HG02852 (cell line): ENCODE measurements around the gene GINS1.
"Not testable (repeated sequence)": the region's sequence is repeated elsewhere in the genome, so short reads cannot be mapped to it uniquely, and the experiment has no call there.

Experiments
- ATAC-seq: cut with Tn5 transposase; IDR thresholded peaks from one replicate; pipeline ENCODE4 v1.9.1; 2021; ENCODE audit warnings: mild to moderate bottlenecking, moderate library complexity; ENCODE audit not compliant: unreplicated experiment

The GINS1 gene

DNA sequence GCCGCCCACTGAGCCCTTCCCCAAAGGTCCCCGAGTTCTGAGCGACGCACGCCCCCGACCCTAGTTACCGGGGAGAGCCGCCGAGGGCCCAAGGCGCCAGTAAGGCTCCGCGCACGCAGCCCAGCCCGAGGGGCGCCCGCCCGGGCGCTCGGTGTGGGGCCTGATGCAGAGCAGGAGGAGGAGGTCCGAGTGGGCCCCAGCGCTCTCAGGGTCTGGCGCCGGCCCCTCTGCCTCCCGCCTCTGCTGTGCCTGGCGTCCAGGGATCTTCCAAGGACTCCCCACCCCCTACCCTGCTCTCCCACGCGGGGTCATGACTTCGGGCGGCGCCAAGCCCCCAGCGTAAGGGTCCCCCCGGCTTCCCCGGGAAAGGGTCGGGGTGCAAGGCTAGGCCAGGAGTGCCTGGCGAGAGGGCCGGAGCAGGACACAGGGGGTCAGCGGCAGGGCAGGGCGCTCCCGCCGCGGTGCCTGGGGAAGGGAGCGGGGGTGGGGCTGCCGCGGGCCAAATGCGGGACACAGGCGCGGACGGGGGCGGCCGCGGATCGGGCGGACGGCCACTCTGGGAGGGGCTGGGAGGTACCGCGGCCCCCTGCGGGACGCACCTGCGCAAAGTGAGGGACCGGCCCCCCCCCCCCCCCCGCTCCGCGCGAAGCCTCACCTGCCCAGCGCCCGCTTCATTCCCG, 17.5 kb upstream of the GINS1 start:
- ATAC-seq = peak; percentile 27

DNA sequence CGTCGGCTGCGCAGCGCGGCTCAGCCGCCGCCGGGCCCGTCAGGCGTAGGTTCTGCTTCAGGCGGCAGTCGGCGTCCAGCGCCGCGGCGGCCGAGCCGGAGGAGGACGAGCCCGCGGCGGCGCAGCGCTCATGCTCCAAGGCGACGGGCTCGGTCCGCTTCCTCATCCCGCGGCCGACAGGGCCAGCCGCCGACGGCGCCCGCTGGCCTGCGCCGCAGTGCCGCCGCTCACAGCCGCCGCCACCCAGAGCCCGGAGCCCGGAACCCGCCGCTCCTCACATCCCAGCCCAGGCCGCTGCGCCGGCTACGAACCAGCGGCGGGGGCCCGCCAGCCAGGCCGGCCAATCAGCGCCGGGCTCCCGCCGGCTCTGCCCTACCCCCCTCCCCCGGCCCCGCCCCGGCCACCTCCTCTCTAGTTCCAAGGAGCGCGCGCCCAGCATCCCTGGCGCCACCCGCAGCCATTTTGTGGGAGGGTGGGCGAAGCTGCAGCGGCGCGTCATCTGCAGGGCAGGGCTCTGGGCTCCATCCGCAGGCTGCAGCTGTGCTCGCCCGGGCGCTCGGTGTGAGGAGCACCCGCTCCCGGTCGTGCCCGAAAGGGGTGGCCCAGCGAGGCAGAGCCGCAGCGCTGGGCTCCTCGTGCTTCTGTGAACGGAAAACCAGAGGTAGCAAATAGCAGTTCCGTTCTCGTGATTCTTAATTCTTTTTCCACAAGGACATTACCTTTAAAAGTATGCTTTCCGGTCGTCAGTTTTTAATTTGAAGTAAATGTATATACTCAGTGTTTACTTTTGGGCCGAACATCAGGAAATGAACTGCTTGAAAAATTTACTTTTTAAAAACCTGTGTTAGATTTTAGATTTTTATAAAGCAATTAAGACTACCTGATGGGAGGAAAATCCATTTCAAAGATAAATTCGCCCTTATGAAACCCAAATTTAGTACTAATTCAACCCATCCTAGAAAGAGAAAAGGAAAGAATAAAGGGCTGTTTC, 16.6 kb upstream of the GINS1 start, which contains the start of gene ABHD12:
ABHD12 (minus strand) TSS at position 298 of the 991 bp plus-strand sequence; CDS start at position 166, 132 bp downstream.
- peak; percentile 88 for ATAC-seq

DNA sequence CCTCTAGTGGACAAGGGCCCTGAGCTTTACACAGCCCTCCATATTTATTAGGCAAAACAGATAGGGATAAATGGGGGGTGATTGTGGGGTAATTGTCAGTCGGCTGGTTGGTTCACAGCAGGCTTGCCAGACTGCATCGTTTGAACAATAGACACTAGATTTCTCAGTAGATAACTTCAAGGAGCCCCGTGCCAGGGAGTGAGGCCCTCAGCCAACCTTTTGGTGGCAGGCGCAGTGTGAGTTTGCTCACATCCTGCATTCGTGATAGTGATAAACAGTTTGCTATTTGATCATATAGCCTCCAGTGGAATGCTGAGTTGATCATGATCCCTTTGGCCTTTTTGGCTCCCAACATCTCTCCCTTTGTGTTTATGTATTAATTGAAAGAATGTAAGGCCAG, 13.2 kb upstream of the GINS1 start:
- ATAC-seq = no peak

DNA sequence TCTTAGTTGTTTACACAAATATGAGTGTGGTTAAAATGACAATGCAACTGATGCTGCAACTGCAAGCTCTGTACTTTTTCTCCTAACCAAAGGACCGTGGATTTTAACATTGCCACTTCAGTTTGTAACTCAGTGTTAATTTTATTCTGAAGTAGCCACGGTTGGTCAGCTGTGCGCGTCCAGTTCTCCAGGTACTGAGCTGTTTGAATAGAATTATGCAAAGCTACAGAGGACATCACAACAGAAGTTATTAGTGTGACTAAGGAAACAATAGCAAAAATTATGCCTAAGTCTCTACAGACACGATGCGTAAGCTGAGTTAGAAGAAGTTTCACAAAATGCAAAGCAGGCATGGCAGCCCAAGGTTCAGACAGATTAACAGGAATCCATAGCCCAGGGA, 12.5 kb upstream of the GINS1 start:
- no peak for ATAC-seq

DNA sequence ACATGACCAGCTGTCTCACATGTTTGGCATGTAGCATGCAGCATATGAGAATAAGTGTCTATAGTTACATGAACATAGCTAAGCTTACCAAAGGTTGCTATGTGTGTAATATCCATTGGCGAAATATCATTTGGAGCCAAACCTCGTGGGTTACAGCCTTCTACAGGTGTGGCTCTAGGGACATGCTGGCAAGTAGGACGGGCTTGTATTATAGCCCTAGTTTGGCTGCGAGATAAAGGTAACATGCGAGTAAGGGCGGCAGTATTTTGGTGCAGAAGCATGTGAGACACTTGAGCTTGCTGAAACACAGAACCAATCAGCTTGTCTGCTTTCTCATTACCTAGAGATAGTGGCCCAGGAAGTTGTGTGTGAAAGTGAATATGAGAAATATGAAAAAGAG, 10.4 kb upstream of the GINS1 start:
- ATAC-seq = no peak

DNA sequence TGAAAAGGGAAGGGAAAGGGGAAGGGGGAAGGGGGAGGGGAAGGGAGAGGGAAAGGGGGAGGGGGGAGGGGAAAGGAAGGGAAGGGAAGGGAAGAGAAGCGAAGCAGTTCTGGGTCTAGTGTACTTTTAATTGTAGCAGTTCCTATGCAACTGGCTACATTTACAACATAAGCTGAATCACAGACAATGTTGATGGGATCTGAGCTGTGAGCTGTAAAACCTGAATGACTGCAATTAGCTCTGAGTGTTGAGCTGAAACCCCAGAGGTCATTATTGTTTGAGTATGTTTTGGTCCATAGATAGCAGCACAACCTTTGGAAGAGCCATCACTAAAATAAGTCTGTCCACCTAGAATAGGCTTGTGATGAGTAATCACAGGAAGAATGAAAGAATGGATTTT, 9.7 kb upstream of the GINS1 start:
- no peak for ATAC-seq

DNA sequence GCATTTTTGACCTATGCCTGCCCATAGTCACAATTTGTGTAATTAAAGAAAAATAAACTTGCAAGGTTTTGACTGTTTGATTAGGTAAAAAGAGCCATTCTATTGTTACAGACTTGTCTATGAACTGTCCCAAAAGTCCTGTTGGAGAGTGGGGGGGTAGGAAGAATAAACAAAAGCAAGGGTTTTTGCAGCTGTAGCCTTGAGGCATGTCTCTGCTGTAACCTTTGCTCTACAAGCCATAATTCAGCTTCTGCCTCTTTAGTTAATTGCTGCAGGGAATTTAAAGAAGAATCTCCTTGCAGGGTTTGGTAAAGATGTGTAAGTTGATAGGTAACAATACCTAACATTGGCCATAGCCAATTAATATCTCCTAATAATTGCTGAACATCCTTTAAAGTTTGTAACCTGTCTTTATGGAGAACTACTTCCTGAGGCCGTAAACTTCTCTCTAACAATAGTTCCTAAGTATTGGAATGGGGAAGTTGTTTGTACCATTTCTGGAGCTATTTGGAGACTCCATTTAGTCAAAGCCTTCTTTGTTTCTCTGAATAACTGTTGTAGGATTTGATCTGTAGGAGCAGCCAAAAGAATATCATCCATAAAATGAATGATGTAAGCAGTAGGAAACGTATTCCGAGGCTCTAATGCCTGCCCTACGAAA, 9.0 kb upstream of the GINS1 start:
- ATAC-seq = no peak

DNA sequence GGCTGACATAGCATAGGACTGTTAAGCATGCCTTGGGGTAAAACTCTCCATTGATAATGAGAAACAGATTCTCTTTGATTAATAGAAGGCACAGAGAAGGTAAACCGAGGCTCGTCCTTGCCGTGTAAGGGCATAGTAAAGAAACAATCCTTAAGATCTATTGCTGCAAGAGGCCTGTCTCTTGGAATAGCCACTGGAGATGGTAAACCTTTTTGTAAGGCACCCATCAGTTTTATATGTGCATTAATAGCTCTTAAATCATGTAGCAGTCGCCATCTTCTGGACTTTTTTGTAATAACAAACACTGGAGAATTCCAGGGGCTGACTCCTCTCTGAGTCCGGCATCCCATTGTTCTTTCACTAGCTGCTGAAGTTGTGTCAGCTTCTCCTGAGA, 8.4 kb upstream of the GINS1 start:
- ATAC-seq = no peak

DNA sequence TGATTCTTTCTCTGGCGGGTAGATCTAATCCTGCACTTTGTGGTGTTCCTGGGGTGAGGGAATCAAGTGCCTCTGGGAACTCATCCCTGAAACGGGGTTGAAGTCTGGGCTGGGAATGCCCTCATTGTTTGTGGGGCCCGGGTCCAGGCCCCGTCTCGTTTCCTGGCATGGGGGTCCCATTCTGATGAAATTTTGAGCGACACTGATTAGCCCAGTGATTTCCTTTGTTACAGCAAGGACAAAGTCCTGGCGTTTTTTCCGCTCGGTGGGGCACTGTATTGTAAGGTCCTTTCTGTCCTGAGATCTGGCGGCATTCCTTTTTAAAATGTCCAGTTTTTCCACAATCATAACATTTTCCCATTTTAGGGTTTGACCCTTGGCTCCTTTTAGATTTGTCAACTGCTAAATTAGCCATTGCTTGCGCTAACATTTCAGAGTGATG, 7.2 kb upstream of the GINS1 start:
- ATAC-seq = not testable (repeated sequence)

DNA sequence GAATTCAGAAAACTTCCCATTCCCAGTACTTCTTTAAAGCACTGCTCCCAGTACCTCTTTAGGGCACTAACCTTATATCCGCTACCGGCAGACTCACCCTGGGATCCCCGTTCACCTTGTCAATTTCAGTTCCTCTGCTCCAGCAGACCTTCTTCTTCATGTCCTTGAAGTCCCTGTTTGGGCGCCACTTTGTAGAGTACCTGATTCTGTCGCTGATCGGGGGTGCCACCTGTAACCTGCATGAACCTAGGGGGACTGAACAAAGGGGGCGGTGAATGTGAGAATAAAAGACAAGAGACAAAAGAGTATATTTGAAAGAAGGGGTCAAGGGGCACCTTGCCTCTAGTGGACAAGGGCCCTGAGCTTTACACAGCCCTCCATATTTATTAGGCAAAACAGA, 4.9 kb upstream of the GINS1 start:
- no peak for ATAC-seq

DNA sequence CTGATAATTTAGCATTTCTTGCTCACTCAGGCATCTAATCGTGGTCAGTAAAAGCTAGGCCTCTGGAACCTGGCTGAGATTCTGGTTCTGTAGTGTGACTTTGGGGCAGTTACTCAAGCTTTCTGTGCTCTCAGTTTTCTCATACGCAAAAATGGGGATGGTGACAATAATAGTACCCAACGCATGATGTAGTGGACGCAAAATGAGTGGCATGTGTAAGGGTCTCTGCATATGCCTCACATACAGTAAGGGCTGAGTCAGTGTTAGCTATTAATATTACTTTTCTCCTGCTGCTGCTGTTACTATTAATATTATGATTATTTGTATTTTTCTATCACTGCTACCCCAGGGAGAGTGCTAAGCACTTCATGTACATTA, 686 bp downstream of the GINS1 start:
- no peak for ATAC-seq

DNA sequence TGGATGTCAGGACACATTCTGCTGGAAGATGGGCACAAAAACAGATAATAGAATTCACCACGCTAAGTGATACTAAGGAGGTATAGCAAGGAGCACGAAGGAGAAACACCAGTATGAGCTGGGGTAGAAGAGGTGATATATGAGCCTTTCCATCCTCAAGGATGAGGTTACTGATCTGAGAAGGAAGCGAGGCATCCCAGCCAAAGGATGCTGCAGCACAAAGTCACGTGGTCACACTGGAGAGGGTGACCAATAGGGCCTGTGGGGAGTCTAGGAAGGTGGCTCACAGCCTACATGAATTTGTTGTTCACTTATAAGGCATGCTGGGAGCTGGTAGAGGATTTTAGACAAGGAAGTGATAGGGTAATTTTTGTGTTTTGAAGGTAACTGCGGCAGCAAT, 1.4 kb downstream of the GINS1 start:
- no peak for ATAC-seq

DNA sequence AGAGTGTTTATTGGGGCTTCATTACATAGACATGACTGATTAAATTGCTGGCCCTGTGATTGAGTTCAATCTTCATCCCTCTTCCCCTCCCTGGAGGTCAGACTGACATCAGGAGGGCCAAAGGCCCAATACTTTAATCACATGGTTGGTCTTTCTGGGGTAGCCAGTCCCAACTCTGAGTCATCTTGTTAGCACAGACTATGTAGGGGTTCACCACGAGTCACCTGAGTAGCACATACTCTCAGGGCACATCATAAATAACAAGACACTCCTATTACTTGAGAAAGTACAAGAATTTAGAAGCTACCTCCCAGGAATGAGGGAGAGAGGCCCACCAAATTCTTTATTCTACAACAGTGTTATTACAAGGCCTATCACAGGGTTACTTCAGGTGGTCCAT, 11.3 kb downstream of the GINS1 start:
- no peak for ATAC-seq

DNA sequence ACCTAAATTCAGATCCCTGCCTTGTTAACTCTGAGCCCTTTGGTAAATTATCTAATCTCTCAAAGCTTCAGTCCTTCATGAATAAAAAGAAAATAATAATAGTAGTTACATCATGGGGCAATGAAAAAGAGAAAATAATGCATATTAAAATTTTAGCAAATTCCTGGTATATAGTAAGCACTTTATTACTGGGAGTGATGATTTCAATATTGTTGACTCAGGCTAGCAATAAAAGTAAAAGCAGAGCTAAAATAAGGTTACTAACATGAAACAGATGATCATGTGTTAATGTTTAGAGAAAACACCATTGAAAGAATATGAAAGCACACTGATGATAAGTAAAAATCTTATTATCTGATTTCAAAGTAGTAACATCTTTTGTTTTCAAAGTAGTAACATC, 13.6 kb downstream of the GINS1 start:
- no peak for ATAC-seq

DNA sequence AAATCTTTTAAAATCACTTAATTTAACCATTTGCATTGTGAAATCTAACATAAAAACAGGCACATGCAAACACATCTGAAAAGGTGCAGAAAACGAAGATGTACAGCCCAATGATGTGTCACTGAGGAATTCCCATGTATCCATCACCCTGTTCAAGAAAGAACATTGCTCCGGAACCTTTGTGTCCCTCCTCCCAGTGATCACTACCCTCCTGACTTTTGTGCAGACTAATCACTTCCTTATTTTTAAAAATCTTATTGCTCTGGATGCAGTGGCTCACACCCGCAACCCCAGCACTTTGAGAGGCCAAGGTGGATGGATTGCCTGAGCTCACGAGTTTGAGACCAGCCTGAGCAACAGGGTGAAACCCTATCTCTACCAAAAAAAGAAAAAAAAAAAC, 14.6 kb downstream of the GINS1 start:
- no peak for ATAC-seq

DNA sequence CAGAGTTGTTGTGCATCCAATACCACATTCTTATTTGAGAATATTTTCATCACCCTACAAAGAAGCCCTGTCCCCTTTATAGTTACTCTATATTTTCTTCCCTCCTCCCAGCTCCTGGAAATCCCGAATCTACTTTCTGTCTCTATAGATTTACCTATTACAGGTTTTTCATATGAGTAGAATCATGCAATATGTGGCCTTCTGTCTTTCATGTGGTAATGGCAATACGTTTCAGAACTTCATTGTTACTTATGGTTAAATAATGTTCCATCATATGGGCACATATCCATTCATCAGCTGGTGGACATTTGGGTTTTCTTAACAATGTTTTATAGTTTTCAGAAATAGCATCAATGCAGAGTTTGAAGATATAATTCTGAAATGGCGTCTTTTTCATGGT, 17.1 kb downstream of the GINS1 start:
- no peak for ATAC-seq

DNA sequence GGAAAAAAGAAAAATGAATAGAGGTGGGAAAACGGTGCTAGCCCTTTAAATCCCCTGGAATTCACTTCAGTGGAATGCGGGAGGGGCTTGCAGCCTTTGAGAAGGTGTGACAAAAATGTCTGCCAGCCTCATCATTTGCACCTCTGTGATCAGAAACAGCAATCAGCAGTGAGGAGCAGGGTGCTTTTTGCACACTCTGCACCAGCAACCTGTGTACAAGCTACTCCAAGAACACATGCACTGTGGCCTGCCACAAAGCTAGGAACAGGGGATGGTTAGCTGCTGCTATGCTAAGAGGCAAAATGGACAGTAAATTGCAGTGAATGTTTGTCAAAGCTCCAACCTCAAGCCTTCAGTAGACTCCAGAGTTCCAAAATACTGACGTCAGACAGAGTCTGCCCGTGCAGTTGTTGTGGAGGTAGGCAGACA, 29.7 kb downstream of the GINS1 start:
- no peak for ATAC-seq

DNA sequence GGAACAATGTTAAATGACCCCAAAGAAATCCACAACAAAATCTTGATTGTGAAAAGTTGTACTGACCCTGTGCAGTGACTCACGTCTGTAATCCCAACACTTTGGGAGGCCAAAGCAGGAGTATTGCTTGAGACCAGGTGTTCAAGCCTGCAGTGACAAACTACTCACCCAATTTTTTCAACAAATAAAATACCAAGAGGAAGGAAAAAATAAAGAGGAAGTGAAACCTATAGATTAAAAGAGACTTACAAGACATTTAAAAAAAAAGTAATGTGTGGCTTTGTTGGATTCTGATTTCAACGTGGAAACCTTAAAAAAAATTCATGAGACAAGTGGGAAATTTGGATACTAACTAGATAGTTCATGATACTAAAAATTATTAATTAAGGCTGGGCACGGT, 31.9 kb downstream of the GINS1 start:
- no peak for ATAC-seq

DNA sequence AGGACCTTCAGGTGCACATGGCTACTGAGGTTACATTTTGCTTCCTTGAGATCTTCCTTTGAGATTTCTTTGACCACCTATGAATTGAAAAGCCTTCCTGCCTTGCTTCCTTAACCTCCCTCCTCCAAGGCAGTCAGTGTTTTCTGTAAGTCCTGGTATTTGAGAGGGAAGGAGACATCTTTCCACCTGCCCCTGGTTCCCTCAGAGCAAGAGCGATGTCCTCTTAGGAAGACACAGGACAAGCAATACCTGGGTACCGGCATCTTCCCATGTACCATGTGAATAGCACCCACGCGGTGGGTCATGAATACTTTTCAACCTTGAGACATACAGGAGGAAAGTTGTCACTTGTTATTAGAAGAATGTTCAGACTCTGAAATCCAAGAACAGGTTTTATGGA, 37.1 kb downstream of the GINS1 start:
- ATAC-seq = no peak

DNA sequence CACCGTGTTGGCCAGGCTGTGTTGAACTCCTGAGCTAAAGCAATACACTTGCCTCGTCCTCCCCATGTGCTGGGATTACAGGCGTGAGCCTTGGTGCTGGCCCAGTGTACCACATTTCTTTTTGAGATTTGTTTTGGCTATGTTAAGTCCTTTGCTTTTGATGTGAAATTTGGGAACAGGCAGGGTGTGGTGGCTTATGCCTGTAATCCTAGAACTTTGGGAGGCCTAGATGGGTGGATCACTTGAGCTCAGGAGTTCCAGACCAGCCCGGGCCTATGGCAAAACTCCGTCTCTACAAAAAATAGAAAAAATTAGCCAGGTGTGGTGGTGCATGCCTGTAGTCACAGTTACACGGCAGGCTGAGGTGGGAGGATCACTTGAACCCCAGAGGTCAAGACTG, 40.2 kb downstream of the GINS1 start:
- no peak for ATAC-seq

DNA sequence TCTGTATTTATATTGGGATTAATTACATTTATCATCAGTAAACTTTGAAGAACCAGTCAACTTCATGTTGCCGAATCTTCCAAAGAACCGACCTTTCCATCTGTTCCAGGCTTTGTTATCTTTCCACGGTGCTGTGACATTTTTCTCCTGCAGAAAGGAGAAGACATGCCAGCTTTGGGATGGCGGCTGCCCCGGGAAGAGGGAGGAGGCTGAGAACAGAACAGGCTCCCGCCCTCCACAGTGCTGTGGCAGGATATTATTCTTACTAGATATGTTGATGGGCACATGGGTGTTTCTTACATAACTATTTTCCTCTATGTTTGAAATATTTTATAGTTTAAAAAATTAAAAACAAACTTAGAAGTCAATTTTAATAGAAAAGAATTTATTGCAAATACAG, 44.9 kb downstream of the GINS1 start:
- ATAC-seq = no peak
